ENCODE data around the gene CHDH. TPM values are rescaled to one million over a fixed set of nuclear protein-coding genes. Genes with fewer than 3 reads are reported as not detected.

Gene CHDH
- total RNA-seq, 4 donors from 2014 or later, result 1.8 to 9.1 (median 4.2) TPM

GRCh38 chr3:53763353-53763752 is 82.9 kb downstream of the CHDH start:
- TF ChIP-seq CTCF (IDR thresholded peaks at IDR 0.05), result no peak
- Histone ChIP-seq H3K9me3 (no peaks in the 10 kb centered on the region), H3K4me1 (no peaks in the 10 kb centered on the region), H3K27me3 (no peaks in the 10 kb centered on the region), H3K27ac (no peak overlapping the region), H3K36me3 (no peaks in the 10 kb centered on the region), H3K4me3 (no peak overlapping the region)
- intact Hi-C loops (cut with DNase I; ENCODE audit: low total_unique reads), result no loop called here
- no peak for DNase-seq

Small RNA genes within 50 kb of the gene (small RNA-seq; reads per million reads assigned to genes)
- not detected for gene AC012467.1

Other genes with a start within 250 kb of the CHDH start
- gene IL17RB, start 149 bp upstream of the CHDH start, total RNA-seq, result 1 to 10 TPM in 3 of 4 donors, not detected in 1; 1.3 to 4.6 (median 2.8) TPM
- gene ACTR8, start 35.7 kb upstream of the CHDH start, total RNA-seq, result 10 to 100 TPM; 23.2 to 56.8 (median 31.6) TPM
- 100 to 1,000 TPM in 1 of 4 donors, 10 to 100 TPM in 3; 15.3 to 132 (median 54.0) TPM for gene SELENOK, start 45.4 kb upstream of the CHDH start, total RNA-seq

Measured in uterus (tissue), 4 donors.